HG03457 (cell line): ENCODE measurements around the gene GALNT10.

Experiments
- ATAC-seq: cut with Tn5 transposase; IDR thresholded peaks from one replicate; pipeline ENCODE4 v1.9.1; 2021; ENCODE audit warnings: moderate number of reproducible peaks; ENCODE audit not compliant: unreplicated experiment

The GALNT10 gene

GRCh38 chr5:154176181-154176580 lies 14.4 kb upstream of the GALNT10 start:
- ATAC-seq = no peak

- no peak for ATAC-seq
These were observed 11.9 kb upstream of the GALNT10 start for GRCh38 chr5:154178661-154179060.

- peak; percentile 85 for ATAC-seq
These were observed 10.5 kb upstream of the GALNT10 start for GRCh38 chr5:154179846-154180710.

- no peak for ATAC-seq
These were observed 9.4 kb upstream of the GALNT10 start for GRCh38 chr5:154181161-154181560.

GRCh38 chr5:154189256-154189818 lies 1.2 kb upstream of the GALNT10 start:
- ATAC-seq = no peak

- ATAC-seq = peak; percentile 79
These were observed 526 bp upstream of the GALNT10 start for GRCh38 chr5:154189819-154190594.

- ATAC-seq = no peak
These were observed 1.1 kb downstream of the GALNT10 start for GRCh38 chr5:154191467-154192261.

- no peak for ATAC-seq
These were observed 2.8 kb downstream of the GALNT10 start for GRCh38 chr5:154193283-154193682.

GRCh38 chr5:154193701-154194121 lies 3.2 kb downstream of the GALNT10 start:
- ATAC-seq = no peak

GRCh38 chr5:154194345-154195329 lies 4.1 kb downstream of the GALNT10 start:
- ATAC-seq = no peak

GRCh38 chr5:154196281-154196680 lies 5.7 kb downstream of the GALNT10 start:
- no peak for ATAC-seq

- no peak for ATAC-seq
These were observed 6.6 kb downstream of the GALNT10 start for GRCh38 chr5:154196955-154197652.

- no peak for ATAC-seq
These were observed 7.4 kb downstream of the GALNT10 start for GRCh38 chr5:154197801-154198491.

- no peak for ATAC-seq
These were observed 8.2 kb downstream of the GALNT10 start for GRCh38 chr5:154198611-154199230.

GRCh38 chr5:154199263-154199662 lies 8.7 kb downstream of the GALNT10 start:
- no peak for ATAC-seq

- no peak for ATAC-seq
These were observed 9.2 kb downstream of the GALNT10 start for GRCh38 chr5:154199671-154200220.

- no peak for ATAC-seq
These were observed 9.7 kb downstream of the GALNT10 start for GRCh38 chr5:154200221-154200620.
